Measurements from ENCODE around the gene VGF. TPM values are rescaled to one million over a fixed set of nuclear protein-coding genes. Genes with fewer than 3 reads are reported as not detected.
A peak's percentile ranks its signal among the peaks of the same experiment; 100 is the strongest.

The VGF gene
- total RNA-seq, 1 experiment from 2014 or later: 4.4 TPM

GRCh38 chr7:101140339-101140699, 25.1 kb downstream of the VGF start:
- Histone ChIP-seq H3K36me3 (ENCODE audit: control insufficient read depth, insufficient read depth, low read length) (peaks cover 2% of the 10 kb centered on the region), H3K9me3 (ENCODE audit: control insufficient read depth, insufficient read depth, low read depth, low read length) (no peaks in the 10 kb centered on the region), H3K27ac (ENCODE audit: low read length) (peak overlapping the region; percentile 67), H3K4me3 (ENCODE audit: low read depth in 2 of 2, low read length in 2 of 2) (no peak overlapping the region), H3K27me3 (ENCODE audit: control insufficient read depth, insufficient read depth, low read length) (no peaks in the 10 kb centered on the region), H3K4me1 (ENCODE audit: control insufficient read depth, insufficient read depth, low read length) (peaks cover 34% of the 10 kb centered on the region)
- intact Hi-C loops (cut with micrococcal nuclease; ENCODE audit: unreplicated experiment) (no loop called here), in situ Hi-C loops (cut with HindIII; ENCODE audit: low pct_unique_long_range_greater_than_20kb, low sequenced_read_pairs) (no loop called here)
- ChIA-PET POLR2A (interaction anchor here (0.6 to 0.8 kb wide), 2 partner anchors 21 to 124 kb away, joined by 3 to 4 read pairs; no protein-coding TSS in a partner anchor), CTCF (interaction anchor here (0.8 to 1.6 kb wide), 2 partner anchors 36 to 52 kb away, joined by 3 to 4 read pairs; no protein-coding TSS in a partner anchor)
- BruUV-seq (replicated peaks): no TSS peak
- ATAC-seq (no peak), DNase-seq (ENCODE audit: low read depth, low spot score) (no peak)
- no peak for TF ChIP-seq CTCF (IDR thresholded peaks at IDR 0.05)
- TF ChIP-seq TCF7L2 (IDR thresholded peaks at IDR 0.05; ENCODE audit: low read depth, low read length): no peak
- no peak for TF ChIP-seq SIN3A (IDR thresholded peaks at IDR 0.05; ENCODE audit: borderline replicate concordance, insufficient read depth, low read depth, low read length)
- no peak for TF ChIP-seq REST (IDR thresholded peaks at IDR 0.05; ENCODE audit: insufficient read depth in 1 of 2, low read depth in 2 of 2, low read length in 1 of 2)
- no peak for TF ChIP-seq POLR2AphosphoS5 (IDR thresholded peaks at IDR 0.05; ENCODE audit: low read depth, low read length)

GRCh38 chr7:101138213-101138870, 27.0 kb downstream of the VGF start:
- intact Hi-C loops (cut with micrococcal nuclease; ENCODE audit: unreplicated experiment): no loop called here
- peak; percentile 100 for DNase-seq (ENCODE audit: low read depth, low spot score)
- in situ Hi-C loops (cut with HindIII; ENCODE audit: low pct_unique_long_range_greater_than_20kb, low sequenced_read_pairs): no loop called here
- Histone ChIP-seq H3K27me3 (ENCODE audit: control insufficient read depth, insufficient read depth, low read length) (no peaks in the 10 kb centered on the region), H3K4me3 (ENCODE audit: low read depth in 2 of 2, low read length in 2 of 2) (no peak overlapping the region), H3K27ac (ENCODE audit: low read length) (peak overlapping the region; percentile 91), H3K36me3 (ENCODE audit: control insufficient read depth, insufficient read depth, low read length) (peaks cover 2% of the 10 kb centered on the region), H3K9me3 (ENCODE audit: control insufficient read depth, insufficient read depth, low read depth, low read length) (no peaks in the 10 kb centered on the region), H3K4me1 (ENCODE audit: control insufficient read depth, insufficient read depth, low read length) (peaks cover 39% of the 10 kb centered on the region)
- ChIA-PET POLR2A (interaction anchor here (0.6 kb wide), 1 partner anchor 27 kb away, joined by 7 read pairs; the partner anchor contains the start of gene VGF), CTCF (interaction anchor here (0.6 to 0.9 kb wide), 2 partner anchors 19 to 219 kb away, joined by 3 read pairs; no protein-coding TSS in a partner anchor)
- peak; percentile 84 for ATAC-seq
- BruUV-seq (replicated peaks): no TSS peak
- TF ChIP-seq POLR2AphosphoS5 (IDR thresholded peaks at IDR 0.05; ENCODE audit: low read depth, low read length): peak; percentile 89
- peak in 1 of 2 experiments; percentile 40; a peak in 1 of 4 replicates for TF ChIP-seq REST (IDR thresholded peaks at IDR 0.05; ENCODE audit: insufficient read depth in 1 of 2, low read depth in 2 of 2, low read length in 1 of 2)
- no peak for TF ChIP-seq SIN3A (IDR thresholded peaks at IDR 0.05; ENCODE audit: borderline replicate concordance, insufficient read depth, low read depth, low read length)
- peak; percentile 94 for TF ChIP-seq CTCF (IDR thresholded peaks at IDR 0.05)
- TF ChIP-seq TCF7L2 (IDR thresholded peaks at IDR 0.05; ENCODE audit: low read depth, low read length): no peak

Data from Panc1 (cell line).